Heart left ventricle (tissue), 16 donors: ENCODE measurements around the gene ZNF366. TPM values are rescaled to one million over a fixed set of nuclear protein-coding genes. Genes with fewer than 3 reads are reported as not detected.

ENCODE experiments used
- ATAC-seq, 4 donors: fragments of 200-7000 bp; cut with Tn5 transposase; one replicate each; pipeline ENCODE4 v1.9.1; 2020 to 2022; ENCODE audit warnings: moderate library complexity in 4 of 4, mild to moderate bottlenecking in 3 of 4, moderate number of reproducible peaks in 1 of 4
- DNase-seq, 5 donors: peaks; one replicate each; pipeline ENCODE4 v3.0.0-alpha.2; 2020
- H3K27ac ChIP-seq, 12 donors: fragments of 200-600 bp; sonication (generic) in 4 of 12; one replicate each; pipeline versions ENCODE4 v1.5.0 to v1.8.0; 2016 to 2022; ENCODE audit warnings: mild to moderate bottlenecking in 2 of 12
- H3K27me3 ChIP-seq, 9 donors: fragments of 200-600 bp; sonication (generic) in 2 of 9; one replicate each; pipeline versions ENCODE4 v1.5.1 to v1.8.0; 2016 to 2022; ENCODE audit warnings: mild to moderate bottlenecking in 3 of 9
- H3K36me3 ChIP-seq, 9 donors: fragments of 200-600 bp; sonication (generic) in 2 of 9; one replicate each; pipeline versions ENCODE4 v1.5.0 to v1.8.0; 2018 to 2022; ENCODE audit warnings: mild to moderate bottlenecking in 2 of 9
- H3K4me1 ChIP-seq, 12 donors: fragments of 200-600 bp; sonication (generic) in 4 of 12; one replicate each; pipeline versions ENCODE4 v1.5.0 to v1.8.0; 2016 to 2022; ENCODE audit warnings: mild to moderate bottlenecking in 3 of 12
- H3K4me3 ChIP-seq, 12 donors: fragments of 200-600 bp; sonication (generic) in 4 of 12; one replicate each; pipeline versions ENCODE4 v1.5.0 to v1.8.0; 2017 to 2022; ENCODE audit warnings: mild to moderate bottlenecking in 9 of 12, moderate library complexity in 4 of 12
- H3K9me3 ChIP-seq, 12 donors: fragments of 200-600 bp; sonication (generic) in 4 of 12; one replicate each; pipeline versions ENCODE4 v1.5.0 to v1.8.0; 2016 to 2022; ENCODE audit warnings: mild to moderate bottlenecking in 1 of 12
- CTCF ChIP-seq, 12 donors: fragments of 200-600 bp; sonication (generic) in 4 of 12; IDR thresholded peaks; one replicate each; pipeline versions ENCODE4 v1.5.0 to v1.8.0; 2018 to 2022; ENCODE audit warnings: antibody characterized with exemption in 12 of 12, mild to moderate bottlenecking in 5 of 12
- POLR2A ChIP-seq, 2 donors: fragments of 450-650 bp; IDR thresholded peaks; one replicate each; pipeline ENCODE4 v1.6.1; 2017; ENCODE audit warnings: antibody characterized with exemption in 2 of 2, mild to moderate bottlenecking in 2 of 2, moderate library complexity in 2 of 2
- WGBS, 4 donors: extraction: QIAGEN DNeasy Blood & Tissue Kit in 2 of 4; methylation state at CpG; one replicate each; pipeline versions ENCODE4 v1.1.5 to v1.1.7; 2013 to 2018; 5-methylcytosine and 5-hydroxymethylcytosine counted together
- intact Hi-C, 10 donors: fragments of 100-400 bp; cut with DNase I; formaldehyde crosslinking; loops; one replicate each; pipeline versions ENCODE4 v1.11.1 to v1.14.2; 2022
- polyA plus RNA-seq, 2 donors: library from polyadenylated mRNA; stranded (reverse); fragments of 200-250 nt; gene quantifications; one replicate each; pipeline ENCODE4 v1.2.3, GENCODE V29; 2013
- total RNA-seq, 9 donors: library from RNA; depleted of rRNA in 2 of 9; stranded (reverse); fragments of >200 nt in 2 of 9; fragmentation: NEBNext Ultra II Directional in 3 of 9; extraction: Animal tissue kit (Norgen Biotek cat#: 25700) in 3 of 9; gene quantifications; one replicate each; pipeline versions ENCODE4 v1.1.0 to v1.2.4, GENCODE V29; 2016 to 2023
- donor health status: ischemic (EF 13 %, LVEDD 7.1; RV severe dilation, severe dysfunction).
- donor health status: healthy with polysubstance abuse.
- donor health status: DM: no; HTN: yes; CAD: no.
- donor health status: DM: no; HTN: no; CAD: no.
- donor health status: ischemic (EF 25% LVEDD 6.9; RV normal size, moderate dysfunction).
- donor health status: ischemic (EF 25% LVEDD 5.7; RV mildly dilated, moderate dysfunction).
- donor health status: healthy.
- donor health status: DM: yes; HTN: yes; CAD: no.
- donor health status: ischemic (EF 35%, LVEDD 5.7; RV mildly dilated, moderate dysfunction).
- donor health status: nonischemic (EF 11% LVEDD 7.7; RV severe dilation, severe dysfunction).
- donor health status: DM: yes; HTN: yes; CAD: no.
- donor health status: PGD.
- donor health status: ischemic (EF 29% LVEDD 5.4; RV normal size, mild dysfunction).
- donor health status: nonischemic (EF 23%, LVEDD 6.1; RV moderate dilation, normal function).

Gene ZNF366
- total and polyA plus RNA-seq, 11 donors: 2.1 to 18.5 (median 5.5) TPM

- H3K4me3 ChIP-seq: no peak overlapping the region
- H3K27me3 ChIP-seq: no peaks in the 10 kb centered on the region
- no peak overlapping the region for H3K27ac ChIP-seq
- H3K36me3 ChIP-seq: peaks cover 0 to 53% (median 9%) of the 10 kb centered on the region in 9 donors
- H3K4me1 ChIP-seq: peaks cover 5 to 58% (median 30%) of the 10 kb centered on the region in 12 donors
- H3K9me3 ChIP-seq: no peaks in the 10 kb centered on the region
- WGBS, 4 donors: 94 to 100% (median 97%) methylated on average over 4 of the region's 4 CpGs
- TF ChIP-seq POLR2A (IDR thresholded peaks at IDR 0.05) (no peak), CTCF (IDR thresholded peaks at IDR 0.05) (no peak)
- intact Hi-C loops: loop anchor here in 2 of 10 donors (5.0 to 10.0 kb wide), 2 partner anchors 57 to 80 kb away; partner anchors contain the start of gene ZNF366 (in 1 of the 2)
- no peak for ATAC-seq
- no peak for DNase-seq
Observed at GRCh38 chr5:72447751-72448150, 59.5 kb downstream of the ZNF366 start.

GRCh38 chr5:72445969-72446368 lies 61.2 kb downstream of the ZNF366 start:
- H3K27me3 ChIP-seq: no peaks in the 10 kb centered on the region
- H3K4me3 ChIP-seq: no peak overlapping the region
- H3K9me3 ChIP-seq: no peaks in the 10 kb centered on the region
- ATAC-seq (peak in 3 of 4 donors; percentile 44 to 65 (median 63)), DNase-seq (no peak)
- WGBS, 4 donors: 33 to 64% (median 62%) methylated on average over 2 of the region's 2 CpGs
- intact Hi-C loops: loop anchor here in 2 of 10 donors (5.0 to 10.0 kb wide), 2 partner anchors 59 to 79 kb away; partner anchors contain the start of gene ZNF366 (in 1 of the 2)
- TF ChIP-seq POLR2A (IDR thresholded peaks at IDR 0.05) (no peak), CTCF (IDR thresholded peaks at IDR 0.05) (no peak)
- peaks cover 0 to 57% (median 9%) of the 10 kb centered on the region in 9 donors for H3K36me3 ChIP-seq
- H3K27ac ChIP-seq: peak overlapping the region in 7 of 12 donors; percentile 3 to 43 (median 39)
- H3K4me1 ChIP-seq: peaks cover 5 to 52% (median 22%) of the 10 kb centered on the region in 12 donors

GRCh38 chr5:72443883-72444282 lies 63.3 kb downstream of the ZNF366 start:
- TF ChIP-seq CTCF (IDR thresholded peaks at IDR 0.05): no peak
- intact Hi-C loops: loop anchor here in 1 of 10 donors (10.0 kb wide), 1 partner anchor 61 kb away; the partner anchor contains the start of gene ZNF366
- DNase-seq: no peak
- H3K36me3 ChIP-seq: peaks cover 0 to 52% (median 6%) of the 10 kb centered on the region in 9 donors
- WGBS, 4 donors: 82 to 85% (median 84%) methylated on average over 13 to 14 of the region's 14 CpGs
- no peak for ATAC-seq
- H3K27me3 ChIP-seq: no peaks in the 10 kb centered on the region
- peaks cover 0 to 54% (median 26%) of the 10 kb centered on the region in 12 donors for H3K4me1 ChIP-seq
- H3K4me3 ChIP-seq: no peak overlapping the region
- H3K27ac ChIP-seq: no peak overlapping the region
- no peaks in the 10 kb centered on the region for H3K9me3 ChIP-seq

GRCh38 chr5:72441862-72442540 lies 65.2 kb downstream of the ZNF366 start:
- WGBS, 4 donors: 91 to 99% (median 95%) methylated on average over 3 of the region's 3 CpGs
- Histone ChIP-seq H3K27ac (peak overlapping the region in 4 of 12 donors; percentile 10 to 38 (median 26)), H3K9me3 (no peaks in the 10 kb centered on the region), H3K4me1 (peaks cover 0 to 54% (median 26%) of the 10 kb centered on the region in 12 donors), H3K27me3 (no peaks in the 10 kb centered on the region), H3K4me3 (no peak overlapping the region), H3K36me3 (peaks cover 0 to 39% (median 6%) of the 10 kb centered on the region in 9 donors)
- intact Hi-C loops: loop anchor here in 1 of 10 donors (10.0 kb wide), 1 partner anchor 63 kb away; the partner anchor contains the start of gene ZNF366
- ATAC-seq (peak in 1 of 4 donors; percentile 24), DNase-seq (no peak)
- TF ChIP-seq CTCF (IDR thresholded peaks at IDR 0.05) (no peak), POLR2A (IDR thresholded peaks at IDR 0.05) (no peak)
